Natural killer cell (primary cell): ENCODE data around the gene TMEM130. TPM values are rescaled to one million over a fixed set of nuclear protein-coding genes. Genes with fewer than 3 reads are reported as not detected.

Experiments used
- ATAC-seq, 3 donors: fragments of 150-1000 bp in 2 of 3; fragments of 200-7000 bp in 1 of 3; cut with Tn5 transposase; 1 replicate in 1 of 3; 2 replicates in 2 of 3; pipeline ENCODE4 v1.10.0; 2021; ENCODE audit warnings: mild to moderate bottlenecking in 2 of 3, moderate library complexity in 2 of 3
- DNase-seq, 2 donors: peaks; one replicate each; pipeline versions ENCODE4 v3.0.0 to v3.0.0-alpha.2; 2013 to 2021; ENCODE audit warnings: mixed read lengths in 1 of 2
- H3K27ac ChIP-seq: one replicate; pipeline ENCODE4 v1.5.1; 2013; ENCODE audit warnings: mild to moderate bottlenecking, low read length
- H3K27me3 ChIP-seq: one replicate; pipeline ENCODE4 v1.6.1; 2013; ENCODE audit warnings: low read length; ENCODE audit not compliant: control insufficient read depth, insufficient read depth
- H3K36me3 ChIP-seq: one replicate; pipeline ENCODE4 v1.6.1; 2013; ENCODE audit warnings: low read length; ENCODE audit not compliant: control insufficient read depth, insufficient read depth
- H3K4me1 ChIP-seq: one replicate; pipeline ENCODE4 v1.6.1; 2013; ENCODE audit warnings: low read length; ENCODE audit not compliant: control insufficient read depth, insufficient read depth
- H3K4me3 ChIP-seq: one replicate; pipeline ENCODE4 v1.5.1; 2013; ENCODE audit warnings: low read length
- H3K9me3 ChIP-seq: one replicate; pipeline ENCODE4 v1.6.1; 2013; ENCODE audit warnings: low read length; ENCODE audit not compliant: control insufficient read depth, insufficient read depth
- H3K27ac Mint-ChIP-seq, 2 donors: one replicate each; pipeline ENCODE4 v1.8.0; 2022; ENCODE audit warnings: mild to moderate bottlenecking in 2 of 2, mixed read lengths in 2 of 2, moderate library complexity in 1 of 2
- H3K27me3 Mint-ChIP-seq, 2 donors: one replicate each; pipeline ENCODE4 v1.8.0; 2022; ENCODE audit warnings: low read depth in 2 of 2, mixed read lengths in 2 of 2
- H3K36me3 Mint-ChIP-seq: one replicate; pipeline ENCODE4 v1.8.0; 2022; ENCODE audit warnings: mixed read lengths
- H3K4me1 Mint-ChIP-seq, 2 donors: one replicate each; pipeline ENCODE4 v1.8.0; 2022; ENCODE audit warnings: mixed read lengths in 2 of 2
- H3K4me3 Mint-ChIP-seq: one replicate; pipeline ENCODE4 v1.8.0; 2022; ENCODE audit warnings: mild to moderate bottlenecking, moderate library complexity, mixed read lengths
- H3K9me3 Mint-ChIP-seq, 2 donors: one replicate each; pipeline ENCODE4 v1.8.0; 2022; ENCODE audit warnings: mixed read lengths in 2 of 2
- CTCF ChIP-seq: fragments of 200-600 bp; IDR thresholded peaks from one replicate; pipeline ENCODE4 v1.8.0; 2022; ENCODE audit warnings: antibody characterized with exemption
- WGBS: methylation state at CpG from one replicate; pipeline ENCODE4 v1.1.7; 2013; ENCODE audit warnings: missing lambda C conversion rate; ENCODE audit not compliant: insufficient coverage; 5-methylcytosine and 5-hydroxymethylcytosine counted together
- intact Hi-C: fragments of 100-400 bp; cut with micrococcal nuclease; formaldehyde crosslinking; loops from one replicate; pipeline ENCODE4 v1.14.2; 2022
- total RNA-seq, 4 donors: library from RNA; stranded (reverse); fragments of 120-200 nt in 1 of 4; gene quantifications; one replicate each; pipeline versions ENCODE4 v1.2.3 to v1.2.4, GENCODE V29; 2013 to 2022

Gene TMEM130
- total RNA-seq, 3 donors from 2014 or later (not counting 1 experiment from before 2014, with no cell fraction given) = not detected

- ATAC-seq = no peak
- Histone ChIP-seq H3K36me3 (peaks cover 37% of the 10 kb centered on the region), H3K27me3 (no peaks in the 10 kb centered on the region), H3K4me3 (no peak overlapping the region), H3K4me1 (peaks cover 23% of the 10 kb centered on the region), H3K9me3 (no peaks in the 10 kb centered on the region), H3K27ac (no peak overlapping the region)
- Mint-ChIP-seq H3K9me3 (no peaks in the 10 kb centered on the region), H3K4me1 (peaks cover 9 to 20% of the 10 kb centered on the region in 2 donors), H3K36me3 (no peaks in the 10 kb centered on the region), H3K27me3 (no peaks in the 10 kb centered on the region), H3K27ac (no peak overlapping the region), H3K4me3 (no peak overlapping the region)
- intact Hi-C loops = no loop called here
- 91% methylated on average over 6 of the region's 9 CpGs for WGBS
- no peak for TF ChIP-seq CTCF
- no peak for DNase-seq
Observed at GRCh38 chr7:98881561-98882315, 11.9 kb upstream of the TMEM130 start.

GRCh38 chr7:98880485-98880884 lies 10.7 kb upstream of the TMEM130 start:
- 92% methylated on average over 7 of the region's 8 CpGs for WGBS
- H3K4me3 Mint-ChIP-seq = peak overlapping the region; percentile 65
- no peak for TF ChIP-seq CTCF
- H3K9me3 ChIP-seq = no peaks in the 10 kb centered on the region
- intact Hi-C loops = no loop called here
- peaks cover 33% of the 10 kb centered on the region for H3K36me3 ChIP-seq
- H3K4me1 ChIP-seq = peaks cover 23% of the 10 kb centered on the region
- no peaks in the 10 kb centered on the region for H3K27me3 ChIP-seq
- H3K27ac Mint-ChIP-seq = peak overlapping the region; percentile 85 to 91
- H3K9me3 Mint-ChIP-seq = no peaks in the 10 kb centered on the region
- no peak for DNase-seq
- H3K4me3 ChIP-seq = no peak overlapping the region
- H3K36me3 Mint-ChIP-seq = no peaks in the 10 kb centered on the region
- no peak for ATAC-seq
- H3K4me1 Mint-ChIP-seq = peaks cover 9 to 20% of the 10 kb centered on the region in 2 donors
- no peaks in the 10 kb centered on the region for H3K27me3 Mint-ChIP-seq
- no peak overlapping the region for H3K27ac ChIP-seq

- intact Hi-C loops = no loop called here
- peaks cover 9 to 20% of the 10 kb centered on the region in 2 donors for H3K4me1 Mint-ChIP-seq
- 14% methylated on average over 9 of the region's 9 CpGs for WGBS
- no peaks in the 10 kb centered on the region for H3K9me3 Mint-ChIP-seq
- H3K4me3 ChIP-seq = peak overlapping the region; percentile 93
- peak overlapping the region; percentile 92 for H3K4me3 Mint-ChIP-seq
- no peaks in the 10 kb centered on the region for H3K9me3 ChIP-seq
- DNase-seq (no peak), ATAC-seq (no peak)
- H3K27ac ChIP-seq = peak overlapping the region; percentile 86
- no peaks in the 10 kb centered on the region for H3K27me3 ChIP-seq
- H3K27me3 Mint-ChIP-seq = no peaks in the 10 kb centered on the region
- H3K36me3 ChIP-seq = peaks cover 33% of the 10 kb centered on the region
- TF ChIP-seq CTCF = no peak
- H3K36me3 Mint-ChIP-seq = no peaks in the 10 kb centered on the region
- peaks cover 23% of the 10 kb centered on the region for H3K4me1 ChIP-seq
- H3K27ac Mint-ChIP-seq = peak overlapping the region; percentile 85 to 91
Observed at GRCh38 chr7:98879979-98880315, 10.1 kb upstream of the TMEM130 start.
